OCI-LY1 (cell line): Measurements from ENCODE around the gene ARFGEF3.

Source experiments
- CTCF ChIP-seq: fragments of 200-600 bp; sonication (generic), shearing (Covaris generic); IDR thresholded peaks from 2 replicates; pipeline ENCODE4 v1.5.1; 2017; ENCODE audit warnings: mild to moderate bottlenecking, antibody characterized with exemption, low read length, moderate library complexity, mixed read lengths
- EZH2 ChIP-seq: fragments of 200-600 bp; sonication (generic), shearing (Covaris generic); IDR thresholded peaks from 2 replicates; pipeline ENCODE4 v1.8.0; 2017; ENCODE audit warnings: borderline replicate concordance, mixed run types, mild to moderate bottlenecking, antibody characterized with exemption, low read length, moderate library complexity, mixed read lengths

- TF ChIP-seq CTCF (no peak), EZH2 (no peak)
Observed at GRCh38 chr6:138211048-138211581, 49.4 kb downstream of the ARFGEF3 start.
